Ecto neural progenitor cell (in vitro differentiated cells): ENCODE data around the gene EIPR1.

Experiments
- DNase-seq: peaks from one replicate; pipeline ENCODE4 v3.0.0-alpha.2; 2018; ENCODE audit warnings: low spot score

The EIPR1 gene

DNA sequence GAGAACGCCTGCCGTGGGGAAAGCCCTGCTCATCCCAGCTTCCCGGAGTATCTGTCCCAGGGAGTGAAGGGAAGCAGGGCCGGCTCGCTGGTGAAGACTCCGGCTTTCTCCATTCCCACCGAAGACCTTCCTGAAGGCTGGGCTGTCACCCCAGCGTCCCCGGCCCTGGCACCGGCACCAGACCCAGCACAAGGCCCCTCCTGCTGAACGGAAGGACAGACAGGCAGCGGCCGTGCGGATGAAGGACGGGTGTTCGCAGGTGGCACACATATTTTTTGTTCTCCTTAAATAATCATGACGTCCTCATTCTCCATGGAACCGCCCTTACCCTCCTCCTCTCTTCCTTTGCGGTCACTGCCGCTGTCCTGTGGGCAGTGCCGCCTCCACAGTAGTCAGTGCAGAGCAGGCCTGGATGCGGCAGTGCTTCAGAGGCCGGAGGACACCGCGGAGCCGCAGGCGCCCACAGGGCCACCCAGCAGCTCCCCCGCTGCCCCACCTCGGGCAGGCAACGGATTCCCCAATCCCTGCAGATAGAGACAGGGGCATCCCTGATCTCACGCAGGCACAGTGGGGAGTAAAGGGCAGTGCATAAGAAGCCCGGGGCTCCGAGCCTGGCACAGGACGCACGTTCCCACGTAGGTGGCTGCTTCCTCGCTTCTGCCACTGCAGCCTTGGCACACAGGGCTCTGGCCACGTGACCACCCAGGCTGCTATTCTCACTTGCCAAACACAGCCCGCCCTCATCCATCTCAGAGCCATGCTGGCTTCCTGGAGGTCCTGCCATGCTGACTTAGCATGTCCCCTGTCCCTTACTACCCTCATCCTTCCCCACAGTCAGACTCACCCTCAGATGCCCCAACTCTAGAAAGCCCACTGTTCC is 229.7 kb downstream of the EIPR1 start:
- DNase-seq, result no peak

- DNase-seq, result no peak
Observed at GRCh38 chr2:3146772-3147650, 230.6 kb downstream of the EIPR1 start.

GRCh38 chr2:3146175-3146574 is 231.4 kb downstream of the EIPR1 start:
- no peak for DNase-seq

- no peak for DNase-seq
Observed at GRCh38 chr2:3145471-3146021, 232.1 kb downstream of the EIPR1 start.

DNA sequence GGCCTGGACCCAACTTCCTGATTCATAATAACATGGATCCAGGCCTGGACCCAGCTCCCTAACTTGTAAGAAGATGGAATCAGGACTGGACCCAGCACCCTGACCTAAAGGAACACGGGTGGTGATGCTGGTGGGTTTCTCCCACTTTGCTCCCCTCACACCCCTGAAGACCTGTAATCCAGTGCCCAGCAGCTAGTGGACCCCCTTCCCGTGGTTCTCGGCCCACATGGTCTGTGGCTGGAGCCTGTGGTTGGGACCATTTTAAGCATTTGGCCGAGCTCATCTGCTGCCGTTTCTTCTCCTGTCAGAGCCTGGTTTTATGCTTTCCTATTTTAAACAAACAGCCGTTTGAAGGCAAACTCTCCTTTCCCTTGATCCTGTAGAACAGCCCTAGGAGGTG is 232.8 kb downstream of the EIPR1 start:
- no peak for DNase-seq

DNA sequence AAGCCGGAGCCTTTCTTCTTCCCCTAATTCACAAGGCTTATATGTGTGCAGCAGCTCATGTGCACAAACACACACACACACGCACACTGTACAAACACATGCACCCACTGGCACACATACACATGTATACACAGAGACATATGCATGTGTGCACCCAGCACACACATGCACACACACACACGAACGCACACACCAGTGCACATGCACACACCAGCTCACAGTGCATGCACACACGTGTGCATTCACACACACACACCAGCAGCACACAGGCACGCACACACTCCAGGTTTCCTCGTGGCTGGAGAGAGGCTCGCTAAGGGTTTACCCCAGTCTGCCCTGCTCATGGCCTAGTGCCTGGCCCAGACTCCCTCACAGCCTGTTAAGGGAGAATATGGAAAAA is 234.0 kb downstream of the EIPR1 start:
- peak; percentile 17 for DNase-seq

DNA sequence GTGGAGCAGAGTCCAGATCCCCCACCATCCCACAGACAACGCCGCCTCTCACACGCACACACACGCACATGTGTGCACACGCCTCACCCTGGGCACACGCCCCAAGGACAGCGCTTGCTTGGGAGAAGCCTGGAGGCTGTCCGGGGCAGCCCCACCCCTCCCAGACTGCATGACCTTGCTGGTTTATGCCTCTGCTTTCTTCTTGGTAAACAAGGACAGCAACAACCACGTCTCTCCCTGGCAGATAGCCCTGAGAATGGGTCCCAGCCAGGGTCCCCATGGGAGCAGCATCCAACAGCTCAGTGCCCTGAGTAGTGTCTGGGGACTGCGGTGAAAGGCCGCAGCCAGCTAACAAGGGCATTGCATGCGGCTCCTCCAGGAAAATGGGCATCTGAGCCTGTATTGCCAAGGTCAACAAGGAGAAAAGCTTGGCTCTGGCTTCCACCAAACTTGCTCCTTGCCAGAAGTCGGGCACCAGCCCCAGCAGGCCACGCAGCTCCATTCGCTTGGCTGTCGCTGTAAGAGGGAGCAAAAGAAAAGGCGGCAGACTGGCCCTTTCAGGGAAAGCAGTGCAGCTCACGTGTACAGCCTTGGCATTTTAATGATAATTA is 234.6 kb downstream of the EIPR1 start:
- no peak for DNase-seq

DNA sequence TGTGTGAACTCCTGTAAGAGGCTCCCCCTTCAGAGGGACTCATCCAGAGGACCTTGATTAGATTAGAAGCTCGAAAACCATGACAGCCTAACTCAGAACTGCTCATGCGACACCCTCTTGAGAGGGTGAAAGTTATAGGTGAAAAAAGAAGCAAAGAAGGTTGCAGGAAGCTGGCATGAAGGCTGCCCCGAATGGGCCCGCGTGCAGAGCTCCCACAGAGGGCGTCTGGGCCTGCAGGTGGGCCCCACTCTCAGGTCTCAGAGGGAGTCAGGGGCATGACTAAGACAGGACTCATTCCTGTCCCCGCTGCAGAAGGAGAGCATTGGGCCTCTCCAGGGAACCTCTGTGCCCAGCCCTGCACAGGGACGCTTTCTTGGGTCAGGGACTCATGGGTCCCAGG is 235.4 kb downstream of the EIPR1 start:
- DNase-seq, result no peak

- peak; percentile 22 for DNase-seq
Observed at GRCh38 chr2:3141696-3142095, 235.9 kb downstream of the EIPR1 start.

DNA sequence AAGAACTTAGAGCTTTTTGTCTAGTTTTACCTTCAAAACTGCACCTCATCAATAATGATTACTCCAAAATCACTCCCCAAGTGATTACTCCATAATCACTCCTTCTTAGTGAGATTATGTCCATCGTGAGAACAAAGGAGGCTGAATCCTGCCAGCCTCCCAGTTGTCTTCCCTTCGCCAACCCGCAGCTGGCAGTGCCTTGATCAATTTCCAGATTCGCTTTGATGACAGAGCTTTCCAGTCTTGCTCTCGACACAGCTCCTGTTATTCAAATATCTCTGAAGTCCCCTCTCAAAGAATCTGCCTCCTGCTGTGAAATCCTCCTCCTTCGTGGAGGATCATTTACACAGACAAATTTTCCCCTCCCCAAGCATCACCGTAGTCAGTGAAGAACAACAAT is 237.7 kb downstream of the EIPR1 start:
- DNase-seq, result no peak
